Measurements from ENCODE around the gene MAP1S. TPM values are rescaled to one million over a fixed set of nuclear protein-coding genes. Genes with fewer than 3 reads are reported as not detected.

MAP1S gene
- 29.4 to 36.2 TPM (median 33.8 TPM) in 5 replicates for total RNA-seq (2022; extraction: Qiagen RNA extraction; ENCODE audit: low read depth)

GRCh38 chr19:17718947-17719711 lies at the start of gene MAP1S:
TSS of gene MAP1S (plus strand) at chr19:17719480. CDS start at chr19:17719503, 23 bp downstream.

DNA sequence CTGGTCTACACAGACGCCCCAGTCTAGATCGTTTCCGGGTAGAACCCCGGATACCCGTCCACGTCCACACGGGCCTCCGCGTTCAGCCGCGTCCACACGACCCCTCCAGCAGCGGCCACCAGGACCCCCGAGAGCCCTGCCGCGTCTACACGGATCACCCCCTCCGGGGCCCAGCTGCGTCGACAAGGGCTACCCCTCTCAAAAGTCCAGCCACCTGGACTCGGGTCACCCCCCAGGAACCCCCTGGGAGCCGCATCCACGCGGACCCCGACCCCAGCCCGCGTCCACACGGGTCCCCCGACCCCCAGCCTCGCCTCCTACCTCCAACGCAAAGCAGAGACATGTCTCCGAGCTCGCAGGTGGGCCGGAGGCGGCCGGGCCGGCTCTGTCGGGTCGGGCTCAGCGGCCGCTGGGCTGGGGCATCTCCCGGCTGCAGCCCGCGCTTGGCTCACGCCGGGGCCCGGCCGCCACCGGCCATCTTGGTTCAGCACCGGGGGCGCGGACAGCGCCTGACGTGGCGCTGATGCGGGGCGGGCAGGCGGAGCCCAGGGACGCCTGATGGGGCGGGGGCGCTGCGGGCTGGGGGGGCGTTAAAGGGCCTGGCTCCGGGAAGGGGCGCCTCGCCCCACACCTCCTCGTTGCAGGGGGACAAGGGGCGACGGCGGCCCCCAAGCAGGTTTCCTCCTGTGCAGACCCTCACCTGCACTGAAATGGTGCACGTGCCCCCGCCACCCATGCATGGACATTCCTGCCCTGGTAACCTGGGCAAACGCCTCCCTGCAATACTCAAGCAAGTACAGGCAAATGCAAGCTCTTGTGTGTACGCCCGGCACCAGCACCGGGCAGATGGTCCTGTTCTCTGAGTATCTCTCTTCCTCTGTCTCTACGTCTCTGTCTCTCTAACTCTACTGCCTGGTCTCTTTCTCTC lies 31.2 kb upstream of the MAP1S start, which contains the start of gene UNC13A:
Gene UNC13A (minus strand): TSS at position 498 of the 928 bp plus-strand sequence. CDS start 155 bp downstream, at position 343.

DNA sequence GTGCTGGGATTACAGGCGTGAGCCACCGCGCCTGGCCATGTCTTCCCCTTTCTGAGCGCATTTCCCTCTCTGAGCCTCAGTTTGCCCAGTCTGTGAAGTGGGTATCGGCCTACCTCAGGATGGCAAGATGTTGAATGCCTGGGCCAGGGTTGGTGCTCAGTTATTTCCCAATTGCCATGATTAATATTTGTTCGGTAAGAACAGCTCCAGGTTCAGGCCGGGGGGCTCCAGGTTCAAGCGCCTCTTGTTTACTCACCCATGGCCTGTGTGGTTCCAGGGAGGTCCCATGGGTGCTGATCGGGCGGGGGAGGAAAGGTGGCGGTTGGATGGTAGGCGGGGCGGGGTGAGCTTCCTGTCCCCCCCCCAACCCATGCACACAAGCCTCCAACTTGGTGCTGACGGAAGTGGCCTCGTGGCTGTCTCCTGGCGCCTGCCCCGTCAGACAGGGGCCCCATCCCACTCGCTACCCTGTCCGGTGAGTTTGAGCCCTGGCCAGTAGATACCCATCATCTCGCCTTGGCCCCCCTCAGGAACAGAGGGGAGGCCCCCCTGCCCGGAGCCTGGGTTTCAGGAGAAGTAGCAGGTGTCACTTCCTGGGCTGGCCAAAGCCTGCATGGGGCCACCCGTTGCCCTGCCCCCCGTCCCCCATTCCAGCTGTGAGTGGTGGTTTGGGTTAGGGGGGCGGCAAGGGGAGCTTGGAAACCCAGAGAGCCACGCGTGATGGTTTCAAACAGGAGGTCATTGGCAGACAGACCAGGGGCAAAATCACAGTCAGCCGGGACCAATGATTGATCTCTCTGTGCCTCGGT lies 32.0 kb downstream of the MAP1S start, which contains the start of gene FCHO1:
Gene FCHO1 (plus strand): TSS at position 375 of the 809 bp plus-strand sequence. CDS start 3,688 bp downstream, outside the sequence.

Other genes starting within 250 kb of the MAP1S start
- gene SLC27A1, start 249.0 kb upstream of the MAP1S start, total RNA-seq (2022; extraction: Qiagen RNA extraction; ENCODE audit: low read depth): 2.0 to 3.4 TPM (median 2.8 TPM) in 5 replicates
- 43.1 to 77.3 TPM (median 74.1 TPM) in 5 replicates for gene PGLS, start 207.8 kb upstream of the MAP1S start, total RNA-seq (2022; extraction: Qiagen RNA extraction; ENCODE audit: low read depth)
- 56.1 to 75.0 TPM (median 69.7 TPM) in 5 replicates for gene COLGALT1, start 163.8 kb upstream of the MAP1S start, total RNA-seq (2022; extraction: Qiagen RNA extraction; ENCODE audit: low read depth)
- 1.5 to 2.0 TPM (median 1.7 TPM) in 5 replicates for gene UNC13A, start 31.1 kb upstream of the MAP1S start, total RNA-seq (2022; extraction: Qiagen RNA extraction; ENCODE audit: low read depth)
- 17.9 to 22.4 TPM (median 19.8 TPM) in 5 replicates for gene FCHO1, start 32.0 kb downstream of the MAP1S start, total RNA-seq (2022; extraction: Qiagen RNA extraction; ENCODE audit: low read depth)
- 3.5 to 4.5 TPM (median 3.9 TPM) in 5 replicates for gene B3GNT3, start 75.7 kb downstream of the MAP1S start, total RNA-seq (2022; extraction: Qiagen RNA extraction; ENCODE audit: low read depth)
- gene INSL3, start 102.0 kb downstream of the MAP1S start, total RNA-seq (2022; extraction: Qiagen RNA extraction; ENCODE audit: low read depth): 0.37 to 0.81 TPM (median 0.41 TPM) in 4 of 5 replicates, not detected in the other
- 0.13 to 0.35 TPM (median 0.23 TPM) in 5 replicates for gene JAK3, start 128.5 kb downstream of the MAP1S start, total RNA-seq (2022; extraction: Qiagen RNA extraction; ENCODE audit: low read depth)
- 1,783 to 2,342 TPM (median 2,224 TPM) in 5 replicates for gene RPL18A, start 140.4 kb downstream of the MAP1S start, total RNA-seq (2022; extraction: Qiagen RNA extraction; ENCODE audit: low read depth)
- 0.06 to 0.13 TPM (median 0.10 TPM) in 4 of 5 replicates, not detected in the other for gene SLC5A5, start 152.5 kb downstream of the MAP1S start, total RNA-seq (2022; extraction: Qiagen RNA extraction; ENCODE audit: low read depth)
- 98.0 to 115 TPM (median 105 TPM) in 5 replicates for gene CCDC124, start 213.5 kb downstream of the MAP1S start, total RNA-seq (2022; extraction: Qiagen RNA extraction; ENCODE audit: low read depth)
- 0.37 to 1.4 TPM (median 0.59 TPM) in 5 replicates for gene KCNN1, start 247.6 kb downstream of the MAP1S start, total RNA-seq (2022; extraction: Qiagen RNA extraction; ENCODE audit: low read depth)